Tongue (tissue), 2 donors: ENCODE data around the gene MKS1. TPM values are rescaled to one million over a fixed set of nuclear protein-coding genes. Genes with fewer than 3 reads are reported as not detected.
A peak's percentile ranks its signal among the peaks of the same experiment; 100 is the strongest.

ENCODE experiments used
- DNase-seq: peaks from one replicate; pipeline ENCODE4 v3.0.0-alpha.2; 2015
- total RNA-seq: library from RNA; depleted of rRNA; stranded (reverse); fragments of >200 nt; gene quantifications from one replicate; pipeline ENCODE4 v1.2.3, GENCODE V29; 2014

MKS1 gene
- total RNA-seq, result 11.5 TPM

- peak; percentile 97 for DNase-seq
These were observed at the start of gene MKS1 for GRCh38 chr17:58219007-58219788. MKS1 (minus strand) TSS chr17:58219255; CDS start chr17:58219230, 25 bp downstream.

GRCh38 chr17:58268326-58268725 lies 49.3 kb upstream of the MKS1 start:
- no peak for DNase-seq

GRCh38 chr17:58267347-58268324 lies 48.6 kb upstream of the MKS1 start:
- DNase-seq, result no peak

- no peak for DNase-seq
These were observed 47.1 kb upstream of the MKS1 start for GRCh38 chr17:58265902-58266875.

- DNase-seq, result no peak
These were observed 46.2 kb upstream of the MKS1 start for GRCh38 chr17:58265271-58265670.

- DNase-seq, result no peak
These were observed 45.5 kb upstream of the MKS1 start for GRCh38 chr17:58264407-58265103.

- DNase-seq, result no peak
These were observed 44.7 kb upstream of the MKS1 start for GRCh38 chr17:58263773-58264172.

GRCh38 chr17:58262149-58262548 lies 43.1 kb upstream of the MKS1 start:
- DNase-seq, result no peak

GRCh38 chr17:58254803-58255202 lies 35.7 kb upstream of the MKS1 start:
- DNase-seq, result no peak

- DNase-seq, result no peak
These were observed 34.0 kb upstream of the MKS1 start for GRCh38 chr17:58253082-58253481.

- DNase-seq, result no peak
These were observed 33.1 kb upstream of the MKS1 start for GRCh38 chr17:58252141-58252540.

- DNase-seq, result no peak
These were observed 31.4 kb upstream of the MKS1 start for GRCh38 chr17:58250344-58251011.

GRCh38 chr17:58249270-58250133 lies 30.4 kb upstream of the MKS1 start:
- DNase-seq, result peak; percentile 81

- no peak for DNase-seq
These were observed 29.9 kb upstream of the MKS1 start for GRCh38 chr17:58248955-58249269.

- no peak for DNase-seq
These were observed 28.7 kb upstream of the MKS1 start for GRCh38 chr17:58247511-58248363.

- DNase-seq, result no peak
These were observed 27.7 kb upstream of the MKS1 start for GRCh38 chr17:58246781-58247180.

- no peak for DNase-seq
These were observed 27.2 kb upstream of the MKS1 start for GRCh38 chr17:58246104-58246740.

- no peak for DNase-seq
These were observed 26.5 kb upstream of the MKS1 start for GRCh38 chr17:58245428-58246103.
